Breast epithelium (tissue), 3 donors: ENCODE data around the gene HEATR5A.
"Not testable (repeated sequence)": the region's sequence is repeated elsewhere in the genome, so short reads cannot be mapped to it uniquely, and the experiment has no call there.

Source experiments
- POLR2AphosphoS5 ChIP-seq, 3 donors: sonication (generic); formaldehyde crosslinking; IDR thresholded peaks; one replicate each; pipeline ENCODE4 v1.6.1; 2017; ENCODE audit warnings: antibody characterized with exemption in 3 of 3
- TF ChIP-seq, protein P1 (sequence below), 3 donors: fragments of 450-650 bp; IDR thresholded peaks; one replicate each; pipeline ENCODE4 v1.5.1; 2016 to 2017; ENCODE audit warnings: antibody characterized with exemption in 3 of 3, mild to moderate bottlenecking in 3 of 3, moderate library complexity in 3 of 3

DNA sequence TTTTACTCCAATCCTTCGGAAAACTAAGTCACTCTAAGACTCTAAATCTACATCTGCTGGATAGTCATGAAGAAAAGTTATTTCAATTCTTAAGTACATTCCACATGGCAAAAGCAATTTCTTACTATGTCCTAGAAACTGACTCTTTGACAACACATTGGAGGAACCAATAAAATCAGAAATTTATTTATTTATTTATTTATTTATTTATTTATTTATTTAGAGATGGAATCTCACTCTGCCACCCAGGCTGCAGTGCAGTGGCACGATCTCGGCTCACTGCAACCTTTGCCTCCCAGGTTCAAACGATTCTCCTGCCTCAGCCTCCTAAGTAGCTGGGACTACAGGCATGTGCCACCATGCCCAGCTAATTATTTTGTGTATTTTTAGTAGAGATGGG, 58.6 kb downstream of the HEATR5A start:
- TF ChIP-seq, protein P1, sequence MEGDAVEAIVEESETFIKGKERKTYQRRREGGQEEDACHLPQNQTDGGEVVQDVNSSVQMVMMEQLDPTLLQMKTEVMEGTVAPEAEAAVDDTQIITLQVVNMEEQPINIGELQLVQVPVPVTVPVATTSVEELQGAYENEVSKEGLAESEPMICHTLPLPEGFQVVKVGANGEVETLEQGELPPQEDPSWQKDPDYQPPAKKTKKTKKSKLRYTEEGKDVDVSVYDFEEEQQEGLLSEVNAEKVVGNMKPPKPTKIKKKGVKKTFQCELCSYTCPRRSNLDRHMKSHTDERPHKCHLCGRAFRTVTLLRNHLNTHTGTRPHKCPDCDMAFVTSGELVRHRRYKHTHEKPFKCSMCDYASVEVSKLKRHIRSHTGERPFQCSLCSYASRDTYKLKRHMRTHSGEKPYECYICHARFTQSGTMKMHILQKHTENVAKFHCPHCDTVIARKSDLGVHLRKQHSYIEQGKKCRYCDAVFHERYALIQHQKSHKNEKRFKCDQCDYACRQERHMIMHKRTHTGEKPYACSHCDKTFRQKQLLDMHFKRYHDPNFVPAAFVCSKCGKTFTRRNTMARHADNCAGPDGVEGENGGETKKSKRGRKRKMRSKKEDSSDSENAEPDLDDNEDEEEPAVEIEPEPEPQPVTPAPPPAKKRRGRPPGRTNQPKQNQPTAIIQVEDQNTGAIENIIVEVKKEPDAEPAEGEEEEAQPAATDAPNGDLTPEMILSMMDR (IDR thresholded peaks at IDR 0.05) = not testable (repeated sequence)
- not testable (repeated sequence) for TF ChIP-seq POLR2AphosphoS5 (IDR thresholded peaks at IDR 0.05)
